ACHN (cell line): ENCODE results near the gene SAP130.

ENCODE experiments used
- DNase-seq: peaks from one replicate; pipeline ENCODE4 v3.0.0-alpha.2; 2015
- in situ Hi-C: cut with HindIII; loops from 2 replicates; pipeline ENCODE4 v1.10.0; 2017; ENCODE audit warnings: low sequenced_read_pairs, low pct_ligation_motif_present, low pct_unique_long_range_greater_than_20kb

Gene SAP130

DNA sequence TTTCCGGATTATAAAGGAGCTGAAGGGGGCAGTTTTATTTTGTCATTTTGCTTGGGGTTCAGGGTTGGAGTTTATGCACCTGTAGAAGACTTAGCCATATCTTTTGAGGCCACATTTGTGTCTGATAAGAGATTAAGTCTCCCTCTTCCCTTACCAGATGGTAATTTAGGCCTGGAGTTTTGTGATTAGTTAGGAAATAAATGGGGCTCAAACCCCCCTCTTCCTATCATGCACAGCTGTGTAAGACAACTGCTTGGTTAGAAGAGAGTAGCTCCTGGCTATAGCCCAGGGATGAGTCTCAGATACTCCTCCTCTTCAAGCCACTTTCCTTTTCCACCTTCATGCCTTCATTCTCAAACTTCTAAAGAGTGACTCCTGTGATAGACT, 802 bp upstream of the SAP130 start:
- DNase-seq, result peak; percentile 12
- in situ Hi-C loops, result no loop called here

DNA sequence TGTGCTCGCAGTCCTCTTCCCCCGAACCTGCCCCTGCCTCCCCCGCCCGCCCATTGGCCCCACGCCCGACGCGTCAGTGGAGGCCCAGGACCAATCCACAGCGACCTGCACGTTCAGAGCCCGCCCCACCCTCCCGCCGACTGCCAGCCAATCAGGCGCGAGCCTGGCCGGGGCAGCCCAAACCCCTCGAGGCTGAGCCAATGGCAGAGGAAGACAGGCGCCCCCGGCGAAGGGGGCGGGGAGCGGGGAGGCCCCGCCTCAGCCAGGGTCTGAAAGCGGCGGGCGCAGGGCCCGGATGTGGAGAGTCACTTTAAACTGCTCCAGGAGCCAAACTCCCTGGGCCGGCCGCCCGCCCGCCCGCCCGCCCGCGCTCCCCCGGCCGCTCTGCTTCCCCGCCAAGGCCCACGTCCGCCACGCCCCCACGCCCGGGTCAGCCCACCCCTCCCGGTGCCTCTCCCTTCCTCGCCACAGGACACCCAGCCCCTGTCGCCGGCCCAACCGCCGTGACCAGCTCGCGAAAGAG, 520 bp downstream of the SAP130 start:
- DNase-seq, result peak; percentile 99
- in situ Hi-C loops, result no loop called here

DNA sequence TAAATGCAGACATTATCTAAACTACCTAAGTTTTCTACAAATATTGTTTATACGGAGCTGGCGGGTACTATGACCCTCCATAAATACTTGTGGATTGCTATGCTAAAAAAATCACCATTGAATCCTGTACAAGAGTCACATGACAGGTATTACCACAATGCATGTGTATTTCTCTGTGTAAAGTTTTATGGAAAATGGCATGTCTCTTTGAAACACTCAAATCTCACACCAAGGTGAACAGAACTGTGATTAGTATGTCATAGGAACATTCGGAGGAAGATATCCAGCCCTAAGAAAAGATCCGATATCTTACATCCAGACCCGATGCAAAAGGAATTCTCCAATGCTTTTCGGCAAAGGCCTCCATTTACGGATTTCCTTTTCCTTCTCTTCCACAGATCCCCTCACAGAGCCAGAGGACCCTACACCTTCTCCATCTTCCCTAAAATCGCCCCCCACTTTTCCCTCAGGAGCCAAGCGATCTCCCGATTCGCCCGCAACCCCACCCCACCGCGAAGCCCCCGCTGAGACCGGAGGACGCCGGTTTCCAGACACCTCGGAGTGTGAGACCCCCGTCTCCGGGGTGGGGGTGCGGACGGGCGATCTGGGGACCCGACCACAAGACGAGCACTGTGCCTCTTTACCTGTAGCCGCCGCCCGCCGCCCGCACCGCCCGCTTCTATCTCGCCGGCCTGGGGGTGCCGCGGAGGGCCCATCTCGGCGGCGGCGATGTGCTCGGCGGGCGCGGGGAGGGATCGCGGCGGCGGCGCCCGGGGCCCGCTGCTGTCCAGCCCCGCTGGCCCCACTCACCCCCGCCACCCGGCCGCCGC, 1.2 kb downstream of the SAP130 start:
- peak; percentile 10 for DNase-seq
- in situ Hi-C loops, result no loop called here

DNA sequence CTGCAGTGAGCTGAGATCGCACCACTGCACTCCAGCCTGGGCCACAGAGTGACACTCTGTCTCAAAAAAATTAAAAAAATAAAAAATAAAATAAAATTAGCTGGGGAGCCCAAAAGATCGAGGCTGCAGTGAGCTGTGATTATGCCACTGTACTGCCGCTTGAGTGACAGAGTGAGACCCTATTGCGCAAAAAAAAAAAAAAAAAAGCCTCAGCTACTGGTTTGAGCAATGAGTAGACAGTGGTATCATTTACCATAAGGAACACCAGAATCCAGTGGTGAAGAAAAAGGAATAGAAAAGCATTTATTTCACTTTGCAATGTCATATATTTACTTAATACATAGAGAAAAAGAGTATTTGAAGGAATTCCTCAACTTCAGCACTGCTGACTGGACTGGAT, 3.0 kb downstream of the SAP130 start:
- DNase-seq, result no peak
- in situ Hi-C loops, result no loop called here

DNA sequence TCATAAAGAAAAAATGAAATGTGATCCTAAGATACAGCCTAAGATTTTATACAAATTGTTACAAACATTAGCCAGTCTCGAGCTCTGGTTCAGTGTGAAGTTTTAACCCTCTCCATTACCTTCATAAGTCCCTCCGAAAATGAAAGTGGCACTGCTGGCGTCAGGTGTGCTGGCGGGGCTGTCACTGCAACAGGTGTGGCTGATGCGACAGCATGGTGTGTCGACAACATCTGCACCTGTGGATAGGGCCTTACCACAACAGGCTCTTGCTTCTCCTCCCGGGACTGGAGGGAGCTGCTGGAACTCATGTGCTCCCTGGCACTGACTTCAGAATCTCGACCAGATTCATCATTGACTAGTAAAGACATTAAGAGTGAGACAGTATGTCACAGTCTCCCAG, 10.3 kb downstream of the SAP130 start:
- DNase-seq, result no peak
- in situ Hi-C loops, result no loop called here

DNA sequence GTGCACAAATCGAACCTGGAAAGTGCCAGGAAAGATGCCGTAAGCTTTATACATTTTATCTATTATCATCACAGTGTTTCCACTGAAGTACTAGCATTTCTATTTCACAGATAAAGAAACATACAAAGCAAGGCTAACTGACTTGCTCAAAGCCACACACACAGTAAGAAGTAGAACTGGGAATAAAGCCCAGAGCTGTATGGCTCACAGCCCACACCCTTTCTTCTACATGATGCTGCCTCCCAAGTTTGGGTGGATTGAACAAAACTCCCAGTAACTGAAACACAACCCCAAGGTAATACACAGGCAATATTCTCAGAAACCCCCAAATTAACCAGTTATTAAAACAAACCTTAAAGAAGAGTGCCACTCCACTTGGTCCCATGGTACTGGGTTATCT, 11.2 kb downstream of the SAP130 start:
- in situ Hi-C loops, result no loop called here

DNA sequence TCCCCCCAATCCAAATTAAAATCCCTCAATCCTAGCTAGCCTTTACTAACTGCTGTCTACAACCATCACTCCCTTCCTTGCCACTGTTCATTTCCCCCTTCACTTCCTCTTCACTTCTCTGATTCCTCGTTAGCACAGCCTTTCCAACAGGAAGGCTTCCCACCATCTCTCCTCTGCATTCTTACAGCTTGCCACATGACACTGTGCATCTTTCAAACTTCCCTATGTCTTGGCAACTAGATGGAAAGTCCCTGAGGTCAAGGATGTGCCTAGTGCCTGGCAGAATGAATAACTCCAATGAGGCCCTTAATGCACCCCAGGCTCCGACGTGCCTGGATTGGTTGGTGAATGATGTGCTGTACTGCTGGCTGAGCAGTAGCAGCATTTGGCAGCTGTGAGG, 15.2 kb downstream of the SAP130 start:
- DNase-seq, result no peak
- in situ Hi-C loops, result no loop called here

More for the DNA sequence above, 11.2 kb downstream of the SAP130 start:
- DNase-seq, result no peak

DNA sequence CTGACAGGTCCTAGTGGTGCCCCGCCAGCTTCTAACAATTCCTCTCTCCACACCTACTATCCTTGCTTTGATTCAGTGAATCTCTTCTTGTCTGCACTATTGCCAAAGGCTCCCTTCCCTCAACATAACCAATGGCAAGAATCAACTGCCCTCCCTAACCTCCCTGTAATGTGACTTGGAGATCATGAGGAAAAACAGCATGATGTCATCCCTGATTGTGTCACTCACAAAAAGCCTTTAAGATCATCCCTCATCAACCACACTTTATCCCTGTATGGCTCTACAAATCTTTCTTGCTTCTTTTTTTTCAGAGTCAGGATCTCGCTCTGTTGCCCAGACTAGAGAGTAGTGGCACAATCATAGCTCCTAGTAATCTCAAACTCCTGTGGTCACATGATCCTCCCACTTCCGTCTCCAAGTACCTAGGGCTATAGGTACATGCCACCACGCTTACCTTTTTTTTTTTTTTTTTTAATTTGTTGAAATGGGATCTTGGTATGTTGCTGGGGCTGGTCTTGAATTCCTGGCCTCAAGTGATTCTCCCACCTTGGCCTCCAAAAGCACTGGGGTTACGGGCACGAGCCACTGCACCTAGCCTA, 19.7 kb downstream of the SAP130 start:
- DNase-seq, result no peak
- in situ Hi-C loops, result no loop called here

DNA sequence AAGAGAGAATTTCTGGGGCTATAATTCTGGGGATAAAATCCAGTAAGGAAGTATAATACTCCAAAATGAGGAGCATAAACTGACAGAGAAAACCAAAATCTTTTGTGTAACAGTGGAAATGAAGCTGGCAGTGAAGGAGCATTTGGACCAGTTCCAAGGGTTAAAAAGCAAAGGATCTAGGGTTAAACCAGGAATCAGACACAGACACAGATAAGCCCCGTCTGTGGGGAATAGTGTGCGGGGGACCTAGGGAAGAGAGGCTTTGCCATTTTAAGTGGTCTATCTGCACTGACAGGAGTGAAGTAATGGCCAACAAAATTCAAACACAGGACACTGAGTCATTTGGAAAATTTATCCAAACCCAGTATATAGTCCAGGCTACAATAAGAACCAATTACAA, 23.4 kb downstream of the SAP130 start:
- DNase-seq, result no peak
- in situ Hi-C loops, result no loop called here

DNA sequence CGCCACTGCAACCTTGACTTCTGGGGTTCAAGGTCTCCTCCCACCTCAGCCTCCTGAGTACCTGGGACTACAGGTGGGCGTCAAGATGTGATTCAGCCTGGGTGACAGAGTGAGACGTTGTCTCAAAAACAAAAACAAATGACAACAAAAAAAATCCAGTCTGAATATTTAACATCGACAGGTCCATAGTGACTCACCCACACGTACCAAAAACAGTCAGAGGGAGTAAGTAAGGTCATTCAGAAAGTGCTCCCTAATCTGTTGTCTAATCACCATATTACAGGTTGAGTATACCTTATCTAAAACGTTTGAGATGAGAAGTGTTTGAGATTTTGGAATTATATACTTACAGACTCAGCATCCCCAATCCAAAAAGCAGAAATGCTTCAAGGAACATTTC, 24.4 kb downstream of the SAP130 start:
- DNase-seq, result no peak
- in situ Hi-C loops, result no loop called here

DNA sequence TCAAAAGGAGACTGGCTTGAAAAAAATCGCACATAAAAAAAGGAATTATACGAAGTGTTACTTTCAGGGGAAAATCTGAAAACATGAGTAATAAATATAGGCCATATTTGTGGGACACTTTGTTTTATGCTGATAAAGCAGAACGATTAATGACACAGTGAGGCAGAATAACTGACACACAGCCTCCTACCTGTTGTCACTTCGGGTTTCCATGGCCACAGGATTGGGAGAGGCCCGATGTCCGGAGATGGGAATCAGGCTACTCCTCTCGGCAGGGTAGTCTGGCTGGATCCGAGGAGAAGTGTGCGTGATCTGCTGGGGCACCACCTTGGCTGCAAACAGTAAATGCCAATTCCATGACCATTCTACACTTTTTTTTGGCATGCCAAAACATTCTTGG, 31.7 kb downstream of the SAP130 start:
- DNase-seq, result no peak
- in situ Hi-C loops, result no loop called here

DNA sequence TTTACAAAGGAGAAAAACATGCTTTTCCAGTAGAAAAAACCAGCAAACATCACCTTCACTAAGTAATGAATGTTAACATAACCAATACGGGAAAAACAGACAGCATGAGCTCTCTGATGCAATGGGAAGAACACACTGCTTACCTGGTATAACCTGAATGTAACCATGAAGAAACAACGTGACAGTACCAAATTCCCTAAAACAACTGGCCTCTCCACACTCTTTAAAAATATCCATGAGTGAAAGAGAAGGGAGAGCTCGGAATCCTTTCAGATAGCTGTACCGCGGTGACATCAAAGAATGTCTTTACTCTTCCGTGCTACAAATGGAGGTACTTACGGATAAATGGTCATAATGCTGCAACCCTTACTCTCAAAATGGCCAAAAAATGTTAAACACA, 32.1 kb downstream of the SAP130 start:
- in situ Hi-C loops, result no loop called here
- no peak for DNase-seq

DNA sequence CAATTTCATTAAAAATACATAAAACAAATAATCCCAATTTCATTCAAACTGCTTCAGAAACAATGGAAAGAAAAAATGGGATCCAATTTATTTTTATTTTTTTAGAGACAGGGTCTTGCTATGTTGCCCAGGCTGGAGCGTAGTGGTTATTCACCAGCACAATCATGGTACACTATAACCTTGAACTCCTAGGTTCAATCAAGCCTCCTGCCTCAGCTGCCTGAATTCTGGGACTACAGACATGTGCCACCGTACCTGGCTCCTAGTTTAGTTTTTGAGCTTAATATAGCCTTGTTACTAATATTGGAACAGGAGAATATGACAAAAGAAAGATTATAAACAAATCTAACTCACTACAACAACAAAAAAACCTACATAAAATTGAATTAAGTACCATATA, 34.2 kb downstream of the SAP130 start:
- in situ Hi-C loops, result no loop called here
- DNase-seq, result no peak

DNA sequence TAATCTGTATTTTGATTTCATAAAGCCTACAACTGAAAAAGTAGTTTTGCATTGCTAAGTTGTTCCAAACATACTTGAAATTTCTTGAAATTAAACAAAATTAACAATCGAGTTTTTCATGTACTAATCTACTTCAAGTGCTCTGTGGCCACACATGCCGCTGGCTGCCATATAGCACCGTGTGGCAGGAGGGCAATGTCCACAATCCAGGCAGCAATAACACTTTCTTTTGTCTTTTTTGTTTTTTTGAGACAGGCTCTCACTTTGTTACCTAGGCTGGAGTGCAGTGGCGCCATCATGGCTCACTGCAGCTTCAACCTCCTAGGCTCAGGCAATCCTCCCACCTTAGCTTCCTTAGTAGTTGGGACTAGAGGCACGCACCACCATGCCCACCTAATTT, 36.1 kb downstream of the SAP130 start:
- in situ Hi-C loops, result no loop called here
- no peak for DNase-seq

DNA sequence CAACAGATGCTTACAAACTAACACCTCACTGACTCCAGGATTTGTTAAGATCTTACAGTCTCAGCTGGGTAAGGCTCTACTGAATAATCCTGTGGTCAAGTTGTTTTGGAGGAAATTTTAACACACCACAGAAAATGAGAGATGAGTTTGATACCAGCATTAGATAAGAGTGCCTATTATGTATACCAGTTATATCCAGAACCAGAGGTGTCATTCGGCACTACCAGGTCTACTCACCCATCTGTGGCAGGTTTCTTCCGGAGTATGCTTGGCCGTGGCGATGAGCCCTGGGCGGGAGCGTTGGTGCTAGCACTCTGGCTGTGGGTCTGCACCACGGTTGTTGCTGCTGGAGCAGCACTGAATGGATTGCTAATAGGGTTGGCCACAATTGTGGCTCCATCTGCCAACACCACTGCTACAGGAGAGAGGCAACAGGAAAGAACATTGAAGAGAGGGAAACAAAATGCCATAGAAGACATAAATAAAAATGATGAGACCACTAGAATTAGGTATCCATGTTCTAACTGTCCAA, 41.2 kb downstream of the SAP130 start:
- no peak for DNase-seq

DNA sequence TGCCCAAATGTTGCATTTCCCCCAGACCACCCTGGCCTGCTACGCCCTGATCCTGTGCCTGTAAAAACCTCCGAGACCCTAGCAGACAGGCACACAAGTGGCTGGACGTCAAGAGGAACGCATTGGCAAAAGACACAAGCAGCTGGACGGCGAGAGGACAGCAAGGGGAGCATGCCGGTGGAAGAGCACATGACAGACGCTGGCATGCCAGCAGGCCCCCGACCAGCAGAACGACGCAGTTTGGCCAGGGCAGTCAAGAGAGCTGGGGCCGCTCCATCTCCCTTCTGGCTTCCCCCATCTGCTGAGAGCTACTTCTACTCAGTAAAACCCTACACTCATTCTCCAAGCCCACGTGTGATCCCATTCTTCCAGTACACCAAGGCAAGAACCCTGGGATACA, 42.1 kb downstream of the SAP130 start:
- in situ Hi-C loops, result no loop called here
- no peak for DNase-seq

More for the DNA sequence above, 41.2 kb downstream of the SAP130 start:
- in situ Hi-C loops, result no loop called here

DNA sequence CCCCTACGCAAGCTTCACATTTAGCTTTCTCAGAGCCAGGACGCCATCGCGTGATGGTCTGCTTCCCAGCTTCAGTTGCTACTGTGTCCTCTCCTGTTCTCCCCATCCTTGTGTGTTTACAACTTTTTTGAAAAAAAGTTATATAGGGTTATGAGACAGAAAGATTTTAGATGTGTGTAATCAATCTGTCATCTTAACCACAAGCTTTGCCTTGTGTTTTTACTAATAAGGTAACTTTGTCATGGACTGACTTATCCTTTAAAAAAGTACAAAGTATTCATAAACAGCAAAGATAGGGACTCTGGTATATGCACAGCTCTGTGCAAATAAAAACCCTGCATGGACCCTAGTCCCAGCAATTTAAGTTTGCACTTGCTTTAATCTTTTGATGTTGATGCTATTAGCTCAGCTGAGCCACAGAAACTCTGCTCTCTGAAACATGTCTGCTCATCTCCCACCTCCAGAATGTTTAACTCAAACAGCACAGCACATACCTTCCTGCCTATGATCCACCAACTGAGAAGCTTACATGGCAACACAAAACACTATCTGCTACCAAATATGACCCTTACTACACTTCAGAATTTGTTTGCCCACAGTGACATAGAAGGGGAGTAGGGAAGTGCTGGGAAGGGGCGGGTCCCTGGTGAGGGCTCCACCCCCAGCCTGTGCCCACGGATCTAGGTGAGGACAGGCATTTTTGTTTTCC, 42.7 kb downstream of the SAP130 start:
- in situ Hi-C loops, result no loop called here
- DNase-seq, result no peak

DNA sequence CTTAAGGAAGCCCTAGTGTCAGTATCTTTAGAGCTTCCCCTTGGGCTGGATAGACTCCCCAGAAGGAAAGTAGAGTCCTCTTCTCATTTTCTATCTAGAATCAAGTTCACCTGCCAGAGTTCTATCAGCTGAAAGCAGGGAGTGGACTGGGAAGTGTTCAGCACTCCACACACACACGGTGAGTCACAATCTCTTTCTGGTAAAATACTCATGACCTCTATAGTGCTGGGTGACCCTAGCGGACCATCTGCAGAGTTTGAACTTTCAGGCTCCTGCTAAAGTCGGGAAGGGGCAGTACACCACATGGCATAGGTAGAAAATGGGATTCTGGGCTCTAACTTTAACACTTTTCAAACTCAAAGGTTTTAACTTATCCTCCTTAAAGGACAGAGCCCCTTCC, 43.3 kb downstream of the SAP130 start:
- in situ Hi-C loops, result no loop called here
- DNase-seq, result no peak

DNA sequence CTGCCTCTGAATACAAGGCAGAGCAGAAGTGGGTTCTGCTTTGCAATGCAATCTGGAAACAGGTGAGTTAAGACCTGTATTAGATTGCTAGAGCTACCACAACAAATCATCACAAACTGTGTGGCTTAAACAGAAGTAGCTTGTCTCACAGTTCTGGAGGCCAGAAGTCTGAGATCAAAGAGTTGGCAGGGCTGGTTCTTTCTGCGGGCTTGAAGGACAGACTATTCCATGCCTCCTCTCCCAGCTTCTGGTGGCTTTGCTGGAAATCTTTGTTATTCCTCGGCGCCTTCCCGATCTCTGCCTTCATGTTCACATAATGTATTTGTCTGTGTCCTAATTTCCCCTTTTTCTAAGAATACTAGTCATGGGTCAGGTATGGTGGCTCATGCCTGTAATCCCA, 58.4 kb downstream of the SAP130 start:
- in situ Hi-C loops, result no loop called here
- no peak for DNase-seq
